Heart left ventricle (tissue), 16 donors: ENCODE measurements around the gene APEX1. TPM values are rescaled to one million over a fixed set of nuclear protein-coding genes. Genes with fewer than 3 reads are reported as not detected.
"Not testable (repeated sequence)": the region's sequence is repeated elsewhere in the genome, so short reads cannot be mapped to it uniquely, and the experiment has no call there.

Experiments
- ATAC-seq, 4 donors: fragments of 200-7000 bp; cut with Tn5 transposase; one replicate each; pipeline ENCODE4 v1.9.1; 2020 to 2022; ENCODE audit warnings: moderate library complexity in 4 of 4, mild to moderate bottlenecking in 3 of 4, moderate number of reproducible peaks in 1 of 4
- DNase-seq, 5 donors: peaks; one replicate each; pipeline ENCODE4 v3.0.0-alpha.2; 2020
- H3K27ac ChIP-seq, 12 donors: fragments of 200-600 bp; sonication (generic) in 4 of 12; one replicate each; pipeline versions ENCODE4 v1.5.0 to v1.8.0; 2016 to 2022; ENCODE audit warnings: mild to moderate bottlenecking in 2 of 12
- H3K27me3 ChIP-seq, 9 donors: fragments of 200-600 bp; sonication (generic) in 2 of 9; one replicate each; pipeline versions ENCODE4 v1.5.1 to v1.8.0; 2016 to 2022; ENCODE audit warnings: mild to moderate bottlenecking in 3 of 9
- H3K36me3 ChIP-seq, 9 donors: fragments of 200-600 bp; sonication (generic) in 2 of 9; one replicate each; pipeline versions ENCODE4 v1.5.0 to v1.8.0; 2018 to 2022; ENCODE audit warnings: mild to moderate bottlenecking in 2 of 9
- H3K4me1 ChIP-seq, 12 donors: fragments of 200-600 bp; sonication (generic) in 4 of 12; one replicate each; pipeline versions ENCODE4 v1.5.0 to v1.8.0; 2016 to 2022; ENCODE audit warnings: mild to moderate bottlenecking in 3 of 12
- H3K4me3 ChIP-seq, 12 donors: fragments of 200-600 bp; sonication (generic) in 4 of 12; one replicate each; pipeline versions ENCODE4 v1.5.0 to v1.8.0; 2017 to 2022; ENCODE audit warnings: mild to moderate bottlenecking in 9 of 12, moderate library complexity in 4 of 12
- H3K9me3 ChIP-seq, 12 donors: fragments of 200-600 bp; sonication (generic) in 4 of 12; one replicate each; pipeline versions ENCODE4 v1.5.0 to v1.8.0; 2016 to 2022; ENCODE audit warnings: mild to moderate bottlenecking in 1 of 12
- POLR2A ChIP-seq, 2 donors: fragments of 450-650 bp; IDR thresholded peaks; one replicate each; pipeline ENCODE4 v1.6.1; 2017; ENCODE audit warnings: antibody characterized with exemption in 2 of 2, mild to moderate bottlenecking in 2 of 2, moderate library complexity in 2 of 2
- WGBS, 4 donors: extraction: QIAGEN DNeasy Blood & Tissue Kit in 2 of 4; methylation state at CpG; one replicate each; pipeline versions ENCODE4 v1.1.5 to v1.1.7; 2013 to 2018; 5-methylcytosine and 5-hydroxymethylcytosine counted together
- intact Hi-C, 10 donors: fragments of 100-400 bp; cut with DNase I; formaldehyde crosslinking; loops; one replicate each; pipeline versions ENCODE4 v1.11.1 to v1.14.2; 2022
- polyA plus RNA-seq, 2 donors: library from polyadenylated mRNA; stranded (reverse); fragments of 200-250 nt; gene quantifications; one replicate each; pipeline ENCODE4 v1.2.3, GENCODE V29; 2013
- total RNA-seq, 9 donors: library from RNA; depleted of rRNA in 2 of 9; stranded (reverse); fragments of >200 nt in 2 of 9; fragmentation: NEBNext Ultra II Directional in 3 of 9; extraction: Animal tissue kit (Norgen Biotek cat#: 25700) in 3 of 9; gene quantifications; one replicate each; pipeline versions ENCODE4 v1.1.0 to v1.2.4, GENCODE V29; 2016 to 2023
- TF ChIP-seq, protein P1 (sequence below), 12 donors: fragments of 200-600 bp; sonication (generic) in 4 of 12; IDR thresholded peaks; one replicate each; pipeline versions ENCODE4 v1.5.0 to v1.8.0; 2018 to 2022; ENCODE audit warnings: antibody characterized with exemption in 12 of 12, mild to moderate bottlenecking in 5 of 12
- donor health status: ischemic (EF 13 %, LVEDD 7.1; RV severe dilation, severe dysfunction).
- donor health status: healthy with polysubstance abuse.
- donor health status: DM: no; HTN: yes; CAD: no.
- donor health status: DM: no; HTN: no; CAD: no.
- donor health status: ischemic (EF 25% LVEDD 6.9; RV normal size, moderate dysfunction).
- donor health status: ischemic (EF 25% LVEDD 5.7; RV mildly dilated, moderate dysfunction).
- donor health status: healthy.
- donor health status: DM: yes; HTN: yes; CAD: no.
- donor health status: ischemic (EF 35%, LVEDD 5.7; RV mildly dilated, moderate dysfunction).
- donor health status: nonischemic (EF 11% LVEDD 7.7; RV severe dilation, severe dysfunction).
- donor health status: DM: yes; HTN: yes; CAD: no.
- donor health status: PGD.
- donor health status: ischemic (EF 29% LVEDD 5.4; RV normal size, mild dysfunction).
- donor health status: nonischemic (EF 23%, LVEDD 6.1; RV moderate dilation, normal function).

APEX1 gene
- total and polyA plus RNA-seq, 11 donors = 47.9 to 109 (median 76.4) TPM

DNA sequence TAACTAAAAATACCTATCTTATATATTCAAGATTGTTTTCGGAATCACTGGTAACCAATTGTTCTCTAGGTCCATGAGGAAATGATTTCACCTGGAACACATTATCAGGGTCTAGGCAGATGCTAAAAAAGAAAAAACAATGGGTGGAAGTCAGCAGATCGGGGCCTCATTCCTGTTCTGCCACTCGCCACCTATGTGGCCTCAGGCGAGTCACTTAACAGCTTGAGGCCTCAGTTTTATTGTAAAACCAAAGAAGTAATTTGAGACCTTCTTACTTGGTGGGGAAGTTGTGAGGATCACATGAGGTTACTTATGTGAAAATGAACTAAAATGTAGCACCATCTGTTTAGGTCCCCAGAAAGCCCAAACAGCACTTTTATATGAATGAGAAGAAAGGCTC, 44.1 kb downstream of the APEX1 start:
- Histone ChIP-seq H3K27ac (peak overlapping the region; percentile 59 to 87 (median 70)), H3K36me3 (no peaks in the 10 kb centered on the region), H3K9me3 (no peaks in the 10 kb centered on the region), H3K27me3 (no peaks in the 10 kb centered on the region), H3K4me3 (no peak overlapping the region), H3K4me1 (peaks cover 0 to 38% (median 4%) of the 10 kb centered on the region in 12 donors)
- WGBS, 4 donors = 55 to 69% (median 59%) methylated on average over 4 of the region's 4 CpGs
- DNase-seq (no peak), ATAC-seq (peak in 2 of 4 donors; percentile 56 to 91)
- TF ChIP-seq, protein P1, sequence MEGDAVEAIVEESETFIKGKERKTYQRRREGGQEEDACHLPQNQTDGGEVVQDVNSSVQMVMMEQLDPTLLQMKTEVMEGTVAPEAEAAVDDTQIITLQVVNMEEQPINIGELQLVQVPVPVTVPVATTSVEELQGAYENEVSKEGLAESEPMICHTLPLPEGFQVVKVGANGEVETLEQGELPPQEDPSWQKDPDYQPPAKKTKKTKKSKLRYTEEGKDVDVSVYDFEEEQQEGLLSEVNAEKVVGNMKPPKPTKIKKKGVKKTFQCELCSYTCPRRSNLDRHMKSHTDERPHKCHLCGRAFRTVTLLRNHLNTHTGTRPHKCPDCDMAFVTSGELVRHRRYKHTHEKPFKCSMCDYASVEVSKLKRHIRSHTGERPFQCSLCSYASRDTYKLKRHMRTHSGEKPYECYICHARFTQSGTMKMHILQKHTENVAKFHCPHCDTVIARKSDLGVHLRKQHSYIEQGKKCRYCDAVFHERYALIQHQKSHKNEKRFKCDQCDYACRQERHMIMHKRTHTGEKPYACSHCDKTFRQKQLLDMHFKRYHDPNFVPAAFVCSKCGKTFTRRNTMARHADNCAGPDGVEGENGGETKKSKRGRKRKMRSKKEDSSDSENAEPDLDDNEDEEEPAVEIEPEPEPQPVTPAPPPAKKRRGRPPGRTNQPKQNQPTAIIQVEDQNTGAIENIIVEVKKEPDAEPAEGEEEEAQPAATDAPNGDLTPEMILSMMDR (IDR thresholded peaks at IDR 0.05) = no peak
- no peak for TF ChIP-seq POLR2A (IDR thresholded peaks at IDR 0.05)
- intact Hi-C loops = no loop called here

DNA sequence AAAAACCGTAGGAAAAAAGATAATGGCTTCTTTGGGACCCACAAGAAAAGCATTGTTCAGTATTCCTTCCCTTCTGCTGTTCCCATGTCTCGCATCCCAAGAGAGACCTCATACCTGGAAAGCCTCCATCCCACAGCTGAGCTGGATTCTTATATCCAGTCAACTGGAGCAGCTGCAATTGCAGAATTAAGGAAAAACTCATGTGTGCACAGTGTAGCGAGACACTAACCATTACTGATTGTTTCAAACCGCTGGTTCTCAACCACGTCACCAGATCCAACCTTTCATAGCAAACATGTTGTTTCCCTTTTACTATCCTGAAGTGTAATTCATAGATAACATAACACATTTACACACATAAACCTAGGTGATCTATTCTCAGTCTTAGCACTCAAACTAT, 44.9 kb downstream of the APEX1 start:
- TF ChIP-seq, protein P1 (IDR thresholded peaks at IDR 0.05) = no peak
- no peak for TF ChIP-seq POLR2A (IDR thresholded peaks at IDR 0.05)
- peaks cover 0 to 31% (median 4%) of the 10 kb centered on the region in 12 donors for H3K4me1 ChIP-seq
- WGBS, 4 donors = 83 to 88% (median 87%) methylated on average over 5 of the region's 5 CpGs
- no peaks in the 10 kb centered on the region for H3K27me3 ChIP-seq
- intact Hi-C loops = no loop called here
- no peaks in the 10 kb centered on the region for H3K36me3 ChIP-seq
- no peak overlapping the region for H3K4me3 ChIP-seq
- ATAC-seq (no peak), DNase-seq (no peak)
- H3K9me3 ChIP-seq = no peaks in the 10 kb centered on the region
- H3K27ac ChIP-seq = peak overlapping the region in 8 of 12 donors; percentile 35 to 83 (median 70)

DNA sequence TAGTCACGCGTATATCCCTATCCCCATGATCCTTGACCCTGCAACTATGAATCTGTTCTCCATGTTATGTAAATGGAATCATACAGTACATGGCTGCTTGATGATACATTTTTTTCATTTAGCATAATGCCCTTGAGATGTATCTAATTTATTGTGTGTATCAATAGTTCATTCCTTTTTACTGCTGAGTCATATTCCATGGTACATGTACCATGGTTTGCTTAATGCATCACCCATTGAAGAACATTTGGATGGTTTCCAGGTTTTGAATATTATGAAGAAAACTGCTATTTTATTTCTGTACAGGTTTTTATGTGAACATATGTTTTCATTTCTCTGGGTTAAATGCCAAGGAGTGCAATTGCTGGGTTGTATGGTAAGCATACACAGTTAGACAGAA, 46.3 kb downstream of the APEX1 start:
- TF ChIP-seq, protein P1 (IDR thresholded peaks at IDR 0.05) = no peak
- no peak for TF ChIP-seq POLR2A (IDR thresholded peaks at IDR 0.05)
- ATAC-seq = no peak
- H3K27me3 ChIP-seq = no peaks in the 10 kb centered on the region
- no peak overlapping the region for H3K4me3 ChIP-seq
- peaks cover 0 to 21% (median 4%) of the 10 kb centered on the region in 12 donors for H3K4me1 ChIP-seq
- H3K9me3 ChIP-seq = no peaks in the 10 kb centered on the region
- intact Hi-C loops = no loop called here
- DNase-seq = no peak
- H3K36me3 ChIP-seq = no peaks in the 10 kb centered on the region
- no peak overlapping the region for H3K27ac ChIP-seq
- 97 to 100% (median 99%) methylated on average over 2 of the region's 2 CpGs for WGBS, 4 donors

DNA sequence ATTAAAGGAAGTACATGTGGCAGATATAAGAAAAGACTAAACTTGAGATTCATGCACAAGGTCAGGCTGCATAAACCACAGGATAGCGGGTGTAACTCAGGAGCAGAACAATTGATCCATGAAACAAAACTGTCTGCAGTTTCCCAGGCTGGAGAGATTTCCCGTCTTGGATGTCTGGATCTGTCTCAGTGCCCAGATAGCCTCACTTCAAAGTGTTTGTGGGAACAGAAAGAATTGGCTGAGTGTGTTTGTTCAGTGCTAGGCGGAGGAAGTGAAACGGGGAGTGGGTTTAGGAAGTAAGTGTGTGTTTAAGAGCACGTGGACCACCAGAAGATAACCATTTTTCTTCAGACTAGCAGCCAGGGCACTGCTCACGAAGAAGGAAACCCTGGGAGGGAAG, 48.9 kb downstream of the APEX1 start:
- no peak overlapping the region for H3K4me3 ChIP-seq
- ATAC-seq (peak in 1 of 4 donors; percentile 49), DNase-seq (peak in 1 of 5 donors; percentile 15)
- peak overlapping the region in 4 of 12 donors; percentile 28 to 63 (median 35) for H3K27ac ChIP-seq
- H3K9me3 ChIP-seq = no peaks in the 10 kb centered on the region
- intact Hi-C loops = no loop called here
- no peak for TF ChIP-seq POLR2A (IDR thresholded peaks at IDR 0.05)
- TF ChIP-seq, protein P1 (IDR thresholded peaks at IDR 0.05) = no peak
- 45 to 54% (median 51%) methylated on average over 6 of the region's 6 CpGs for WGBS, 4 donors
- no peaks in the 10 kb centered on the region for H3K27me3 ChIP-seq
- no peaks in the 10 kb centered on the region for H3K36me3 ChIP-seq
- H3K4me1 ChIP-seq = peaks cover 0 to 13% (median under 1%) of the 10 kb centered on the region in 12 donors

DNA sequence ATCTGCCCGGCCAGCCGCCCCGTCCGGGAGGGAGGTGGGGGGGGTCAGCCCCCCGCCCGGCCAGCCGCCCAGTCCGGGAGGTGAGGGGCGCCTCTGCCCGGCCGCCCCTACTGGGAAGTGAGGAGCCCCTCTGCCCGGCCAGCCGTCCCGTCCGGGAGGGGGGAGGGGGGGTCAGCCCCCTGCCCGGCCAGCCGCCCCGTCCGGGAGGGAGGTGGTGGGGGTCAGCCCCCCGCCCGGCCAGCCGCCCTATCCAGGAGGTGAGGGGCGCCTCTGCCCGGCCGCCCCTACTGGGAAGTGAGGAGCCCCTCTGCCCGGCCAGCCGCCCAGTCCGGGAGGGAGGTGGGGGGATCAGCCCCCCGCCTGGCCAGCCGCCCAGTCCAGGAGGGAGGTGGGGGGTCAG, 51.2 kb downstream of the APEX1 start:
- intact Hi-C loops, DNase-seq, H3K9me3 ChIP-seq, H3K27me3 ChIP-seq, H3K27ac ChIP-seq, H3K36me3 ChIP-seq, H3K4me3 ChIP-seq, ATAC-seq: not testable (repeated sequence)
- WGBS, 4 donors = 79 to 98% methylated on average over 4 to 29 of the region's 30 CpGs; no CpG with 5 or more reads in 2 of the 4 donors
- peaks cover 0 to 12% (median 0%) of the 10 kb centered on the region in 12 donors for H3K4me1 ChIP-seq

DNA sequence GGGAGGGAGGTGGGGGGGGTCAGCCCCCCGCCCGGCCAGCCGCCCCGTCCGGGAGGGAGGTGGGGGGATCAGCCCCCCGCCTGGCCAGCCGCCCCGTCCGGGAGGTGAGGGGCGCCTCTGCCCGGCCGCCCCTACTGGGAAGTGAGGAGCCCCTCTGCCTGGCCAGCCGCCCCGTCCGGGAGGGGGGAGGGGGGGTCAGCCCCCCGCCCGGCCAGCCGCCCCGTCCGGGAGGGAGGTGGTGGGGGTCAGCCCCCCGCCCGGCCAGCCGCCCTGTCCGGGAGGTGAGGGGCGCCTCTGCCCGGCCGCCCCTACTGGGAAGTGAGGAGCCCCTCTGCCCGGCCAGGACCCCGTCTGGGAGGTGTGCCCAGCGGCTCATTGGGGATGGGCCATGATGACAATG, 51.7 kb downstream of the APEX1 start:
- H3K4me3 ChIP-seq, ATAC-seq, H3K36me3 ChIP-seq, H3K9me3 ChIP-seq, DNase-seq, H3K27ac ChIP-seq, intact Hi-C loops, H3K27me3 ChIP-seq: not testable (repeated sequence)
- peaks cover 0 to 12% (median 0%) of the 10 kb centered on the region in 12 donors for H3K4me1 ChIP-seq
- 87% methylated on average over 6 of the region's 30 CpGs; no CpG with 5 or more reads in 3 of the 4 donors for WGBS, 4 donors
